PC-9 (cell line): ENCODE measurements around the gene ACAP3. TPM values are rescaled to one million over a fixed set of nuclear protein-coding genes. Genes with fewer than 3 reads are reported as not detected.

Source experiments
- BruUV-seq: library from RNA; stranded (reverse); fragments of 400-500 nt; replicated peaks from 2 replicates; lab custom pipeline; 2021; lab: Mats Ljungman, UMichigan
- CTCF ChIA-PET: fragments of 300-600 bp; sonication (Branson Sonifier 250); formaldehyde crosslinking; loops from one replicate; lab custom pipeline; 2022; ENCODE audit warnings: antibody characterized with exemption; lab: Charles Lee
- POLR2A ChIA-PET: fragments of 300-600 bp; sonication (Branson Sonifier 250); formaldehyde crosslinking; loops from one replicate; lab custom pipeline; 2022; ENCODE audit warnings: antibody characterized with exemption; ENCODE audit not compliant: unreplicated experiment; lab: Charles Lee
- DNase-seq, 2 experiments: peaks; one replicate each; pipeline versions ENCODE4 v3.0.0 to v3.0.0-alpha.2; 2015 to 2022; ENCODE audit warnings: mixed read lengths in 1 of 2
- H2AFZ ChIP-seq: fragments of 200-600 bp; sonication (generic); 2 replicates; pipeline ENCODE4 v1.8.1; 2017; ENCODE audit warnings: antibody characterized with exemption
- H3F3A ChIP-seq: fragments of 200-600 bp; sonication (generic); 2 replicates; pipeline ENCODE4 v1.8.1; 2017; ENCODE audit warnings: antibody characterized with exemption, mild to moderate bottlenecking, low read depth; ENCODE audit not compliant: insufficient read depth
- H3K27ac ChIP-seq: fragments of 200-600 bp; sonication (generic); 2 replicates; pipeline ENCODE4 v1.6.1; 2016; ENCODE audit warnings: mixed run types
- H3K27me3 ChIP-seq: fragments of 200-600 bp; sonication (generic); 2 replicates; pipeline ENCODE4 v1.6.1; 2016; ENCODE audit warnings: low read depth, mixed run types; ENCODE audit not compliant: insufficient read depth
- H3K36me3 ChIP-seq: fragments of 200-600 bp; sonication (generic); 2 replicates; pipeline ENCODE4 v1.6.1; 2016; ENCODE audit warnings: low read depth, mixed run types
- H3K4me1 ChIP-seq: fragments of 200-600 bp; sonication (generic); replicated peaks from 2 replicates; pipeline ENCODE4 v1.6.1; 2016; ENCODE audit warnings: mixed run types; ENCODE audit not compliant: insufficient read depth
- H3K4me2 ChIP-seq: fragments of 200-600 bp; sonication (generic); 2 replicates; pipeline ENCODE4 v1.6.1; 2017; ENCODE audit warnings: mixed run types
- H3K4me3 ChIP-seq: fragments of 200-600 bp; sonication (generic); 2 replicates; pipeline ENCODE4 v1.6.1; 2016; ENCODE audit warnings: mixed run types
- H3K79me2 ChIP-seq: fragments of 200-600 bp; sonication (generic); 2 replicates; pipeline ENCODE4 v1.6.1; 2017; ENCODE audit warnings: low read depth, mixed run types
- H3K9me2 ChIP-seq: fragments of 200-600 bp; sonication (generic); 2 replicates; pipeline ENCODE4 v1.8.1; 2017; ENCODE audit warnings: mild to moderate bottlenecking; ENCODE audit not compliant: insufficient read depth
- H3K9me3 ChIP-seq: fragments of 200-600 bp; sonication (generic); 2 replicates; pipeline ENCODE4 v1.8.1; 2016; ENCODE audit warnings: low read depth; ENCODE audit not compliant: insufficient read depth
- H4K20me1 ChIP-seq: fragments of 200-600 bp; sonication (generic); 2 replicates; pipeline ENCODE4 v1.8.1; 2017; ENCODE audit not compliant: insufficient read depth
- EZH2 ChIP-seq: fragments of 200-600 bp; sonication (generic); IDR thresholded peaks from 2 replicates; pipeline ENCODE4 v1.8.0; 2017; ENCODE audit warnings: antibody characterized with exemption, low read depth
- intact Hi-C: fragments of 100-400 bp; cut with micrococcal nuclease; formaldehyde crosslinking; loops from one replicate; pipeline ENCODE4 v1.10.0; 2022; ENCODE audit not compliant: unreplicated experiment
- total RNA-seq: library from RNA; stranded (reverse); gene quantifications from 2 replicates; pipeline ENCODE4 v1.2.3, GENCODE V29; 2021
- TF ChIP-seq, protein P1 (sequence below): fragments of 200-600 bp; sonication (generic); conservative IDR thresholded peaks from 2 replicates; pipeline ENCODE4 v1.6.1; 2017; ENCODE audit warnings: mixed run types, antibody characterized with exemption, mild to moderate bottlenecking, moderate library complexity

The ACAP3 gene
- total RNA-seq, 1 experiment from 2014 or later: 54.8 TPM

DNA sequence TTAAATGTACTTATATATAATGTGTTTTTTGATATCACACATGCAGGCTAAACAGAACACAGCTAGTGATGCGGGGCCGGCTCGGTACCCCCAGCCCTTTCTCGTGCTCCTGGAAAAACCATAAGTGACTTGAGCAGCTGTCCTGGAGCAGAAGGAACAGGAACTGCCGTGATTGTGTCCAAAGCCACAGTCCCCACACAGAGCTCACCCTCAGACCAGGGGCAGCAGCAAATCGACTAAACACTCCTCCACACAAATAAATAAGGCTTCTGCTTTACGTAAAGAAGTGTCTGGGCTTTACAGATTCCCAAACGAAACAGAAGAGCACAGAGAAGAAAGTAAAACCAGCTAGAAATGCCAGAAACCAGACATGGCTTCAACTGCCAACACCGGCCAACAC is 43.7 kb downstream of the ACAP3 start:
- H3K9me2 ChIP-seq: no peaks in the 10 kb centered on the region
- H3K79me2 ChIP-seq: peaks cover 33% of the 10 kb centered on the region
- no peaks in the 10 kb centered on the region for H3K9me3 ChIP-seq
- no peak overlapping the region for H3K4me2 ChIP-seq
- H3K27ac ChIP-seq: no peak overlapping the region
- TF ChIP-seq EZH2: no peak
- TF ChIP-seq, protein P1, sequence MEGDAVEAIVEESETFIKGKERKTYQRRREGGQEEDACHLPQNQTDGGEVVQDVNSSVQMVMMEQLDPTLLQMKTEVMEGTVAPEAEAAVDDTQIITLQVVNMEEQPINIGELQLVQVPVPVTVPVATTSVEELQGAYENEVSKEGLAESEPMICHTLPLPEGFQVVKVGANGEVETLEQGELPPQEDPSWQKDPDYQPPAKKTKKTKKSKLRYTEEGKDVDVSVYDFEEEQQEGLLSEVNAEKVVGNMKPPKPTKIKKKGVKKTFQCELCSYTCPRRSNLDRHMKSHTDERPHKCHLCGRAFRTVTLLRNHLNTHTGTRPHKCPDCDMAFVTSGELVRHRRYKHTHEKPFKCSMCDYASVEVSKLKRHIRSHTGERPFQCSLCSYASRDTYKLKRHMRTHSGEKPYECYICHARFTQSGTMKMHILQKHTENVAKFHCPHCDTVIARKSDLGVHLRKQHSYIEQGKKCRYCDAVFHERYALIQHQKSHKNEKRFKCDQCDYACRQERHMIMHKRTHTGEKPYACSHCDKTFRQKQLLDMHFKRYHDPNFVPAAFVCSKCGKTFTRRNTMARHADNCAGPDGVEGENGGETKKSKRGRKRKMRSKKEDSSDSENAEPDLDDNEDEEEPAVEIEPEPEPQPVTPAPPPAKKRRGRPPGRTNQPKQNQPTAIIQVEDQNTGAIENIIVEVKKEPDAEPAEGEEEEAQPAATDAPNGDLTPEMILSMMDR: no peak
- H4K20me1 ChIP-seq: peaks cover 45% of the 10 kb centered on the region
- ChIA-PET POLR2A (interaction anchor here (0.6 kb wide), 1 partner anchor 9 kb away, joined by 3 read pairs; the partner anchor contains the start of gene UBE2J2), CTCF (no interaction called here)
- no peak overlapping the region for H3K4me3 ChIP-seq
- DNase-seq: no peak
- H3K36me3 ChIP-seq: peaks cover 12% of the 10 kb centered on the region; the same call in 1 of the 2 replicates
- no peak overlapping the region for H2AFZ ChIP-seq
- H3K27me3 ChIP-seq: no peaks in the 10 kb centered on the region
- peaks cover 22% of the 10 kb centered on the region; the same call in 1 of the 2 replicates for H3F3A ChIP-seq
- H3K4me1 ChIP-seq: no peaks in the 10 kb centered on the region
- BruUV-seq: no TSS peak
- intact Hi-C loops: no loop called here

GRCh38 chr1:1262758-1263157 is 45.0 kb downstream of the ACAP3 start:
- H3F3A ChIP-seq: peaks cover 22% of the 10 kb centered on the region; the same call in 1 of the 2 replicates
- H3K4me3 ChIP-seq: no peak overlapping the region
- H3K27ac ChIP-seq: no peak overlapping the region
- no peak for DNase-seq
- ChIA-PET CTCF (no interaction called here), POLR2A (no interaction called here)
- H3K9me3 ChIP-seq: no peaks in the 10 kb centered on the region
- TF ChIP-seq EZH2: no peak
- TF ChIP-seq, protein P1: no peak
- no peaks in the 10 kb centered on the region for H3K9me2 ChIP-seq
- no peaks in the 10 kb centered on the region for H3K27me3 ChIP-seq
- no peaks in the 10 kb centered on the region for H3K4me1 ChIP-seq
- H4K20me1 ChIP-seq: peaks cover 39% of the 10 kb centered on the region
- H3K4me2 ChIP-seq: no peak overlapping the region
- H3K79me2 ChIP-seq: peaks cover 22% of the 10 kb centered on the region
- no peak overlapping the region for H2AFZ ChIP-seq
- H3K36me3 ChIP-seq: peaks cover 12% of the 10 kb centered on the region; the same call in 1 of the 2 replicates
- BruUV-seq: no TSS peak
- intact Hi-C loops: no loop called here

GRCh38 chr1:1262071-1262470 is 45.7 kb downstream of the ACAP3 start:
- Histone ChIP-seq H3K4me1 (no peaks in the 10 kb centered on the region), H3K9me3 (no peaks in the 10 kb centered on the region), H3K36me3 (peaks cover 12% of the 10 kb centered on the region; the same call in 1 of the 2 replicates), H3K9me2 (no peaks in the 10 kb centered on the region), H3K79me2 (peaks cover 17% of the 10 kb centered on the region), H4K20me1 (peaks cover 36% of the 10 kb centered on the region), H3K27ac (no peak overlapping the region), H3K4me2 (no peak overlapping the region), H3K4me3 (no peak overlapping the region), H2AFZ (no peak overlapping the region), H3F3A (peaks cover 16% of the 10 kb centered on the region; the same call in 1 of the 2 replicates), H3K27me3 (no peaks in the 10 kb centered on the region)
- intact Hi-C loops: no loop called here
- BruUV-seq: no TSS peak
- TF ChIP-seq EZH2: no peak
- TF ChIP-seq, protein P1: no peak
- POLR2A ChIA-PET: no interaction called here
- CTCF ChIA-PET: no interaction called here
- no peak for DNase-seq
